GM15510 (cell line): ENCODE results near the gene TDRD9.

ENCODE experiments used
- POLR2A ChIP-seq: IDR thresholded peaks from 3 replicates; pipeline ENCODE4 v1.6.1; 2011; ENCODE audit warnings: borderline replicate concordance; ENCODE audit not compliant: insufficient read length; ENCODE audit errors: extremely low read depth

Gene TDRD9

GRCh38 chr14:103932791-103933490 lies 4.7 kb downstream of the TDRD9 start:
- TF ChIP-seq POLR2A: no peak

GRCh38 chr14:103935102-103935501 lies 6.8 kb downstream of the TDRD9 start:
- no peak for TF ChIP-seq POLR2A

GRCh38 chr14:103941462-103941861 lies 13.2 kb downstream of the TDRD9 start:
- TF ChIP-seq POLR2A: no peak

- no peak for TF ChIP-seq POLR2A
These were observed 13.9 kb downstream of the TDRD9 start, which contains the start of gene RD3L for GRCh38 chr14:103941973-103942736. TSS of gene RD3L (minus strand) at chr14:103942529. CDS start at chr14:103941695, 834 bp downstream.

- no peak for TF ChIP-seq POLR2A
These were observed 15.4 kb downstream of the TDRD9 start for GRCh38 chr14:103943673-103944072.

GRCh38 chr14:103946975-103947374 lies 18.7 kb downstream of the TDRD9 start:
- no peak for TF ChIP-seq POLR2A

GRCh38 chr14:103948442-103948841 lies 20.2 kb downstream of the TDRD9 start:
- TF ChIP-seq POLR2A: no peak

GRCh38 chr14:103949131-103949790 lies 21.0 kb downstream of the TDRD9 start:
- no peak for TF ChIP-seq POLR2A

GRCh38 chr14:103960457-103961055 lies 32.3 kb downstream of the TDRD9 start:
- no peak for TF ChIP-seq POLR2A

- TF ChIP-seq POLR2A: no peak
These were observed 33.8 kb downstream of the TDRD9 start for GRCh38 chr14:103961928-103962578.

- TF ChIP-seq POLR2A: no peak
These were observed 38.4 kb downstream of the TDRD9 start for GRCh38 chr14:103966631-103967030.

- no peak for TF ChIP-seq POLR2A
These were observed 41.7 kb downstream of the TDRD9 start for GRCh38 chr14:103969961-103970360.

GRCh38 chr14:103973354-103973753 lies 45.1 kb downstream of the TDRD9 start:
- TF ChIP-seq POLR2A: no peak

GRCh38 chr14:103974575-103974974 lies 46.3 kb downstream of the TDRD9 start:
- no peak for TF ChIP-seq POLR2A
